Measurements from ENCODE around the gene LRFN2.

DNA sequence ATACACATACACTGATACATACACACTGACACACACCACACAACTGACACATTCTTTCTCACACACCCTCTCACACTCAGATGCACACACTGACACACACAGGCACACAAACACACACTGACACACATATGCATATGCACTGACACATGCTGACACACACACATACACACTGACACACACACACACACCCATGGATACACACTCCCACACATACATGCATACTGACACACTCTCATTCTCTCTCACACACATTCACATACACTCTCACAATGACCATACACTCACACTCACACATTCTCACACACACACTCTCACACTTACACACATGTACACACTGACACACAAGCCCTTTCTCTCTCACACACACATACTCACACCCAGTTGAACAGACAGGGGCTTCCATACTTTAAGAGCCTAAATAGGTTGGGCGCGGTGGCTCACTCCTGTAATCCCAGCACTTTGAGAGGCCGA lies 236.4 kb downstream of the LRFN2 start:
- TF ChIP-seq, protein P1, sequence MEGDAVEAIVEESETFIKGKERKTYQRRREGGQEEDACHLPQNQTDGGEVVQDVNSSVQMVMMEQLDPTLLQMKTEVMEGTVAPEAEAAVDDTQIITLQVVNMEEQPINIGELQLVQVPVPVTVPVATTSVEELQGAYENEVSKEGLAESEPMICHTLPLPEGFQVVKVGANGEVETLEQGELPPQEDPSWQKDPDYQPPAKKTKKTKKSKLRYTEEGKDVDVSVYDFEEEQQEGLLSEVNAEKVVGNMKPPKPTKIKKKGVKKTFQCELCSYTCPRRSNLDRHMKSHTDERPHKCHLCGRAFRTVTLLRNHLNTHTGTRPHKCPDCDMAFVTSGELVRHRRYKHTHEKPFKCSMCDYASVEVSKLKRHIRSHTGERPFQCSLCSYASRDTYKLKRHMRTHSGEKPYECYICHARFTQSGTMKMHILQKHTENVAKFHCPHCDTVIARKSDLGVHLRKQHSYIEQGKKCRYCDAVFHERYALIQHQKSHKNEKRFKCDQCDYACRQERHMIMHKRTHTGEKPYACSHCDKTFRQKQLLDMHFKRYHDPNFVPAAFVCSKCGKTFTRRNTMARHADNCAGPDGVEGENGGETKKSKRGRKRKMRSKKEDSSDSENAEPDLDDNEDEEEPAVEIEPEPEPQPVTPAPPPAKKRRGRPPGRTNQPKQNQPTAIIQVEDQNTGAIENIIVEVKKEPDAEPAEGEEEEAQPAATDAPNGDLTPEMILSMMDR (IDR thresholded peaks at IDR 0.05; ENCODE audit: insufficient read depth, low read depth, low read length) = no peak
- TF ChIP-seq EZH2 (IDR thresholded peaks at IDR 0.05; ENCODE audit: insufficient read depth, low read length) = no peak

All from astrocyte (in vitro differentiated cells and primary cell).